GM21528 (cell line): Measurements from ENCODE around the gene KRTAP4-7.
"Not testable (repeated sequence)": the region's sequence is repeated elsewhere in the genome, so short reads cannot be mapped to it uniquely, and the experiment has no call there.

Experiments
- ATAC-seq: cut with Tn5 transposase; IDR thresholded peaks from one replicate; pipeline ENCODE4 v1.9.1; 2021; ENCODE audit warnings: mild to moderate bottlenecking, moderate library complexity; ENCODE audit not compliant: unreplicated experiment, low FRiP score

The KRTAP4-7 gene

GRCh38 chr17:41107941-41108450, 24.0 kb downstream of the KRTAP4-7 start:
- ATAC-seq = no peak

- not testable (repeated sequence) for ATAC-seq
Measured at GRCh38 chr17:41108728-41109386, 24.9 kb downstream of the KRTAP4-7 start.

- ATAC-seq = no peak
Measured at GRCh38 chr17:41111151-41111885, 27.4 kb downstream of the KRTAP4-7 start.

GRCh38 chr17:41116297-41116696, 32.3 kb downstream of the KRTAP4-7 start:
- ATAC-seq = no peak

GRCh38 chr17:41117846-41118386, 34.0 kb downstream of the KRTAP4-7 start, which contains the start of gene KRTAP4-11:
Gene KRTAP4-11, minus strand, starts transcription at chr17:41118373. Its CDS starts 58 bp downstream, at chr17:41118315.
- ATAC-seq = not testable (repeated sequence)

- no peak for ATAC-seq
Measured at GRCh38 chr17:41118721-41119120, 34.8 kb downstream of the KRTAP4-7 start.

GRCh38 chr17:41119696-41120690, 36.0 kb downstream of the KRTAP4-7 start:
- ATAC-seq = not testable (repeated sequence)

GRCh38 chr17:41121742-41122141, 37.8 kb downstream of the KRTAP4-7 start:
- no peak for ATAC-seq

GRCh38 chr17:41123292-41123990, 39.5 kb downstream of the KRTAP4-7 start:
- not testable (repeated sequence) for ATAC-seq

GRCh38 chr17:41123991-41124371, 40.0 kb downstream of the KRTAP4-7 start, which contains the start of gene KRTAP4-12:
Gene KRTAP4-12, minus strand, starts transcription at chr17:41124182. Its CDS starts 60 bp downstream, at chr17:41124122.
- not testable (repeated sequence) for ATAC-seq

GRCh38 chr17:41125064-41125463, 41.1 kb downstream of the KRTAP4-7 start:
- no peak for ATAC-seq

- ATAC-seq = no peak
Measured at GRCh38 chr17:41126412-41126811, 42.5 kb downstream of the KRTAP4-7 start.

- no peak for ATAC-seq
Measured at GRCh38 chr17:41127371-41127770, 43.4 kb downstream of the KRTAP4-7 start.

- no peak for ATAC-seq
Measured at GRCh38 chr17:41131979-41132378, 48.0 kb downstream of the KRTAP4-7 start.

GRCh38 chr17:41133880-41134735, 50.2 kb downstream of the KRTAP4-7 start:
- no peak for ATAC-seq
